Liver (tissue), 9 donors: Measurements from ENCODE around the gene BRD3. TPM values are rescaled to one million over a fixed set of nuclear protein-coding genes. Genes with fewer than 3 reads are reported as not detected.

Source experiments
- DNase-seq: peaks from one replicate; pipeline ENCODE4 v3.0.0-alpha.2; 2017; ENCODE audit warnings: low spot score
- H3K27ac ChIP-seq, 2 donors: one replicate each; pipeline ENCODE4 v1.7.0; 2013; ENCODE audit warnings: inconsistent platforms in 2 of 2, low read length in 2 of 2, control low read depth in 1 of 2, low read depth in 1 of 2, mild to moderate bottlenecking in 1 of 2
- H3K27me3 ChIP-seq, 4 donors: one replicate each; pipeline versions ENCODE4 v1.6.1 to v1.7.0; 2013; ENCODE audit warnings: low read length in 3 of 4, inconsistent platforms in 1 of 4, mild to moderate bottlenecking in 1 of 4, moderate library complexity in 1 of 4; ENCODE audit not compliant: control insufficient read depth in 4 of 4, insufficient read depth in 4 of 4
- H3K36me3 ChIP-seq, 4 donors: one replicate each; pipeline versions ENCODE4 v1.6.1 to v1.7.0; 2013; ENCODE audit warnings: low read length in 3 of 4, mild to moderate bottlenecking in 3 of 4, low read depth in 1 of 4, moderate library complexity in 1 of 4; ENCODE audit not compliant: control insufficient read depth in 4 of 4, insufficient read depth in 3 of 4
- H3K4me1 ChIP-seq, 4 donors: one replicate each; pipeline versions ENCODE4 v1.6.1 to v1.7.0; 2013; ENCODE audit warnings: low read length in 3 of 4, mild to moderate bottlenecking in 3 of 4, moderate library complexity in 1 of 4; ENCODE audit not compliant: control insufficient read depth in 4 of 4, insufficient read depth in 4 of 4
- H3K4me3 ChIP-seq, 3 donors: one replicate each; pipeline versions ENCODE4 v1.6.1 to v1.7.0; 2013; ENCODE audit warnings: low read length in 3 of 3, control low read depth in 1 of 3, low read depth in 1 of 3, mild to moderate bottlenecking in 1 of 3
- H3K9ac ChIP-seq, 2 donors: one replicate each; pipeline ENCODE4 v1.7.0; 2013; ENCODE audit warnings: low read length in 2 of 2, mild to moderate bottlenecking in 2 of 2, moderate library complexity in 2 of 2, control low read depth in 1 of 2, low read depth in 1 of 2
- H3K9me3 ChIP-seq, 4 donors: one replicate each; pipeline versions ENCODE4 v1.6.1 to v1.7.0; 2013; ENCODE audit warnings: low read length in 3 of 4; ENCODE audit not compliant: control insufficient read depth in 4 of 4
- ATF3 ChIP-seq: IDR thresholded peaks from 2 replicates; pipeline ENCODE4 v1.6.1; 2016; ENCODE audit warnings: antibody characterized with exemption
- EGR1 ChIP-seq, 2 donors: IDR thresholded peaks; 2 replicates each; pipeline ENCODE4 v1.6.1; 2016 to 2018; ENCODE audit warnings: antibody characterized with exemption in 2 of 2, low read depth in 2 of 2
- FOXA1 ChIP-seq: IDR thresholded peaks from 2 replicates; pipeline ENCODE4 v1.6.1; 2016; ENCODE audit warnings: antibody characterized with exemption
- GABPA ChIP-seq, 2 donors: IDR thresholded peaks in 1 of 2; conservative IDR thresholded peaks in 1 of 2; 2 replicates each; pipeline ENCODE4 v1.6.1; 2016; ENCODE audit warnings: antibody characterized with exemption in 2 of 2, mild to moderate bottlenecking in 1 of 2, moderate library complexity in 1 of 2
- HNF4A ChIP-seq, 2 donors: conservative IDR thresholded peaks; 2 replicates each; pipeline ENCODE4 v1.6.1; 2016; ENCODE audit warnings: antibody characterized with exemption in 2 of 2, mild to moderate bottlenecking in 2 of 2
- HNF4G ChIP-seq: IDR thresholded peaks from 2 replicates; pipeline ENCODE4 v1.6.1; 2016; ENCODE audit warnings: antibody characterized with exemption
- JUND ChIP-seq, 2 donors: IDR thresholded peaks; 2 replicates each; pipeline ENCODE4 v1.6.1; 2016; ENCODE audit warnings: antibody characterized with exemption in 2 of 2
- NR2F2 ChIP-seq: IDR thresholded peaks from 2 replicates; pipeline ENCODE4 v1.6.1; 2016; ENCODE audit warnings: antibody characterized with exemption
- RAD21 ChIP-seq, 2 donors: IDR thresholded peaks; 2 replicates each; pipeline ENCODE4 v1.6.1; 2016; ENCODE audit warnings: antibody characterized with exemption in 2 of 2, mild to moderate bottlenecking in 2 of 2
- RXRA ChIP-seq, 2 donors: IDR thresholded peaks; 2 replicates each; pipeline ENCODE4 v1.6.1; 2017 to 2018; ENCODE audit warnings: antibody characterized with exemption in 2 of 2, mild to moderate bottlenecking in 1 of 2
- SP1 ChIP-seq: IDR thresholded peaks from 2 replicates; pipeline ENCODE4 v1.6.1; 2018; ENCODE audit warnings: antibody characterized with exemption, mild to moderate bottlenecking
- TAF1 ChIP-seq: conservative IDR thresholded peaks from 2 replicates; pipeline ENCODE4 v1.6.1; 2016; ENCODE audit warnings: antibody characterized with exemption, mild to moderate bottlenecking
- YY1 ChIP-seq: IDR thresholded peaks from 2 replicates; pipeline ENCODE4 v1.6.1; 2016; ENCODE audit warnings: antibody characterized with exemption, mild to moderate bottlenecking
- WGBS: extraction: QIAGEN DNeasy Blood & Tissue Kit; methylation state at CpG from one replicate; pipeline ENCODE4 v1.1.7; 2013; 5-methylcytosine and 5-hydroxymethylcytosine counted together
- polyA plus RNA-seq, 2 donors: library from polyadenylated mRNA; stranded (reverse) in 1 of 2; unstranded in 1 of 2; fragments of 200-250 nt in 1 of 2; fragments of >200 nt in 1 of 2; fragmentation: Nextera tagmentation in 1 of 2; extraction: Ambion mirVana in 1 of 2; gene quantifications; one replicate each; pipeline versions ENCODE4 v1.2.1 to v1.2.3, GENCODE V29; 2013 to 2015
- total RNA-seq, 2 donors: library from RNA; depleted of rRNA; stranded (reverse); fragments of >200 nt; gene quantifications; one replicate each; pipeline ENCODE4 v1.2.3, GENCODE V29; 2014
- TF ChIP-seq, protein P1 (sequence below): IDR thresholded peaks from 2 replicates; pipeline ENCODE4 v1.6.1; 2016; ENCODE audit warnings: antibody characterized with exemption, mild to moderate bottlenecking
- donor health status: healthy.
- donor health status: healthy.
- donor health status: healthy.
- donor health status: healthy.
- donor health status: healthy.

The BRD3 gene
- total and polyA plus RNA-seq, 4 donors, result 7.2 to 17.7 (median 12.7) TPM

- H3K9ac ChIP-seq, result no peak overlapping the region
- TF ChIP-seq TAF1, result no peak
- no peak for TF ChIP-seq HNF4G
- TF ChIP-seq, protein P1, sequence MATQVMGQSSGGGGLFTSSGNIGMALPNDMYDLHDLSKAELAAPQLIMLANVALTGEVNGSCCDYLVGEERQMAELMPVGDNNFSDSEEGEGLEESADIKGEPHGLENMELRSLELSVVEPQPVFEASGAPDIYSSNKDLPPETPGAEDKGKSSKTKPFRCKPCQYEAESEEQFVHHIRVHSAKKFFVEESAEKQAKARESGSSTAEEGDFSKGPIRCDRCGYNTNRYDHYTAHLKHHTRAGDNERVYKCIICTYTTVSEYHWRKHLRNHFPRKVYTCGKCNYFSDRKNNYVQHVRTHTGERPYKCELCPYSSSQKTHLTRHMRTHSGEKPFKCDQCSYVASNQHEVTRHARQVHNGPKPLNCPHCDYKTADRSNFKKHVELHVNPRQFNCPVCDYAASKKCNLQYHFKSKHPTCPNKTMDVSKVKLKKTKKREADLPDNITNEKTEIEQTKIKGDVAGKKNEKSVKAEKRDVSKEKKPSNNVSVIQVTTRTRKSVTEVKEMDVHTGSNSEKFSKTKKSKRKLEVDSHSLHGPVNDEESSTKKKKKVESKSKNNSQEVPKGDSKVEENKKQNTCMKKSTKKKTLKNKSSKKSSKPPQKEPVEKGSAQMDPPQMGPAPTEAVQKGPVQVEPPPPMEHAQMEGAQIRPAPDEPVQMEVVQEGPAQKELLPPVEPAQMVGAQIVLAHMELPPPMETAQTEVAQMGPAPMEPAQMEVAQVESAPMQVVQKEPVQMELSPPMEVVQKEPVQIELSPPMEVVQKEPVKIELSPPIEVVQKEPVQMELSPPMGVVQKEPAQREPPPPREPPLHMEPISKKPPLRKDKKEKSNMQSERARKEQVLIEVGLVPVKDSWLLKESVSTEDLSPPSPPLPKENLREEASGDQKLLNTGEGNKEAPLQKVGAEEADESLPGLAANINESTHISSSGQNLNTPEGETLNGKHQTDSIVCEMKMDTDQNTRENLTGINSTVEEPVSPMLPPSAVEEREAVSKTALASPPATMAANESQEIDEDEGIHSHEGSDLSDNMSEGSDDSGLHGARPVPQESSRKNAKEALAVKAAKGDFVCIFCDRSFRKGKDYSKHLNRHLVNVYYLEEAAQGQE, result no peak
- TF ChIP-seq ATF3, result no peak
- no peak for TF ChIP-seq YY1
- TF ChIP-seq RAD21 (IDR thresholded peaks at IDR 0.05), result no peak
- no peak for TF ChIP-seq NR2F2
- no peak for TF ChIP-seq SP1
- TF ChIP-seq EGR1 (IDR thresholded peaks at IDR 0.05; ENCODE audit: low read depth in 2 of 2), result no peak
- no peak for TF ChIP-seq FOXA1
- TF ChIP-seq HNF4A (conservative IDR thresholded peaks at IDR 0.05), result no peak
- no peak for TF ChIP-seq JUND (IDR thresholded peaks at IDR 0.05)
- no peak for TF ChIP-seq GABPA (IDR thresholded peaks at IDR 0.05 in 1 of 2, conservative IDR thresholded peaks at IDR 0.05 in 1 of 2)
- 96% methylated on average over 53 of the region's 53 CpGs for WGBS
- no peaks in the 10 kb centered on the region for H3K9me3 ChIP-seq
- no peaks in the 10 kb centered on the region for H3K27me3 ChIP-seq
- H3K27ac ChIP-seq, result no peak overlapping the region
- peaks cover 3 to 47% (median 32%) of the 10 kb centered on the region in 4 donors for H3K4me1 ChIP-seq
- H3K36me3 ChIP-seq, result peaks cover 9 to 32% (median 19%) of the 10 kb centered on the region in 4 donors
- no peak overlapping the region for H3K4me3 ChIP-seq
- no peak for DNase-seq
These were observed 19.8 kb downstream of the BRD3 start for GRCh38 chr9:134047868-134048581.

DNA sequence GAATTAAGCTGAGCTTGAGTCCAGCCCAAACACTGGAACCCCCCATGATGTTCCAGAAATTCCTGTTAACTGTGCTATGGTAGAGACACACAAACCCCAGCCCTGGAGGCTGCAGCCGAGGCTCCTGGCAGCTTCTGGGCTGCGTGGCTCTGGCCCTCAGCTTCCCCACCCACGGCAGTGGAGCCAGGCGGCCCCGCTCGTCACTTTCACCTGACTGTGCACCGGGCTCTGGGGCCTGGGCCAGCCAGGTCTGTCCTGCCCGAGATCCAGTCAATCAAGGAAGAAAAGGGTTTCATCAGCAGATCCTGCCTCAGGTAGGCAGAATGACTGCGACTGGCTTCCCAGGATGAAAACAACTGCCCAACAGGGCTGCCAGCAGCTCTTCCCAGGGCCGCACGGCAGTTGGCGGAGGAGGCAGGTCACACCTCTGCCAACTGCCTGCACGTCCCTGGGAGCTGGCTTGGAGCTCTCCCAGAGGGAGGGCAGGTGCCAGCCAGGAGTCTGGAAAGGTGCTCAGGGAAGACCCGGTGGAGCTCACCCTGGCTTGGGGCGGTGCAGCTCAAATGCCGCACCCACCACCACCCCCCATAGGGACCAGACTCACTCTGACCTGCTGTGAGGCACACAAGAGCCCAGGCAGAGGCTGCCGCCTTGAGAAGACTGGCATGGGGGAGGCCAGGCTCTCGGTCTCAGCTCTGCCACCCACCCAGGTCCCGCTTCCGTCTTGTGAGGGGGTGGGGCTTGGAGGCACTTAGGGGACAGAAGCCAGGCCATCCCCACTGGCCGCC is 20.7 kb downstream of the BRD3 start:
- no peak for DNase-seq
- 68% methylated on average over 21 of the region's 21 CpGs for WGBS

More for the DNA sequence above, 20.7 kb downstream of the BRD3 start:
- no peak overlapping the region for H3K4me3 ChIP-seq
- no peaks in the 10 kb centered on the region for H3K9me3 ChIP-seq
- no peak overlapping the region for H3K27ac ChIP-seq
- peaks cover 9 to 24% (median 18%) of the 10 kb centered on the region in 4 donors for H3K36me3 ChIP-seq
- TF ChIP-seq FOXA1 (no peak), RXRA (IDR thresholded peaks at IDR 0.05) (peak in 1 of 2 donors; percentile 8)
- peaks cover 3 to 43% (median 32%) of the 10 kb centered on the region in 4 donors for H3K4me1 ChIP-seq
- no peaks in the 10 kb centered on the region for H3K27me3 ChIP-seq
- no peak overlapping the region for H3K9ac ChIP-seq
